Left renal pelvis (tissue), 4 donors: ENCODE data around the gene ZDHHC24. TPM values are rescaled to one million over a fixed set of nuclear protein-coding genes. Genes with fewer than 3 reads are reported as not detected.

ENCODE experiments used
- DNase-seq, 4 donors: peaks; one replicate each; pipeline ENCODE4 v3.0.0-alpha.2; 2013; ENCODE audit warnings: low read depth in 4 of 4, low spot score in 3 of 4
- polyA plus RNA-seq, 4 donors: library from polyadenylated mRNA; unstranded; fragments of 120-200 nt; gene quantifications; one replicate each; pipeline ENCODE4 v1.2.1, GENCODE V29; 2013; ENCODE audit not compliant: insufficient read length in 4 of 4

The ZDHHC24 gene
- polyA plus RNA-seq, 4 donors, result 5.9 to 9.8 (median 7.5) TPM

DNA sequence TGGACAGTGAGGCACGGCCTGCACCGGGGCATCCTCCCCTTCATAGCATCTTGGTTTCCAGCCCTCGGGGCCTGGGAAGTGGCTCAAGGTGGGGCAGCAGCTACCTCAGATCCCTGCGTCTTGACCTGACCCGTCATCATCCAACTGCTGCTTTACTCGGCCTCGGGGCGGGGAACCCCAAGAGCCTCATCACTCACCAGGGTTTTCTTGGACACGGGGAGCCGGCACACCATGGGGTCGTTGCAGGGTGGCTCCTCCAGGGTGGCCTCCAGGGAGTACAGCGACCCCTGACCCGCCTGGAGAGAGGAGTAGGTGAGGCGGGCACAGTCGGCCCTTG, 21.9 kb upstream of the ZDHHC24 start:
- no peak for DNase-seq

DNA sequence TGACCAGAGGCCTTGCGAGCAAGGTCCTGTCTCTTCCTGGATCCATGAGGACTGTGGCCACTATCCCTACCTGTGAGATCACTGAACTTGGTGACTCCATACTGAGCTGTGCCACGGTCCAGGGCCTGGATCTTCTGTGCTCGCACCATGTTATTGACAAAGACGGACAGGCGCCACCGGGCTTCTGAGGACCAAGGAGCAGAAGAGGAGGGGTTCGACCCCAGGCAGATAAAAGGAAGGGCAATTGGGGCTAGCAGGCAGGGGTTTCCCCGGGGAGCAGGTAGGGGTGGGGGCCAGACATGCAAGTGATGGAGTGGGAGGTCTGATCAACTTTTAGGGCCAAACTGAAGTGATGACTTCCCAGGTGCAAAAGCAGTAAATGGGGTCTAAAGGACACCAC, 20.4 kb upstream of the ZDHHC24 start:
- DNase-seq, result no peak

DNA sequence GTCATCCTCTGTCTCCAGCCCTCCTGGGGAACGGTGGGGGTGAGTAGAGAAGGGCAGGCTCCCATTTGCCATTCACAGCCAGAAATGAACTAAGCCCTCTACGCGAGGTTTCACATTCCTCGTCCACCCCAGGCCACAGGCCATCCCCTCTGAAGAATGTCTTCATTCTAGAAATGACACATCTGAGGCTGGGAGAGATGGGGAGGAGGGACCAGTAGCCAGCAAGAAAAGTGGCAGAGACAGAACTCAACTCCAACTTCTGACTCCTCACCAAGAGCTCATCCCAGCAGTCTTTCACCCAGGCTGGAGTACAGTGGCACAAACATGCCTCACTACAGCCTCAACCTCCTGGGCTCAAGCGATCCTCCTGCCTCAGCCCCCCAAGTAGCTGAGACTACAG, 19.1 kb upstream of the ZDHHC24 start:
- DNase-seq, result no peak

DNA sequence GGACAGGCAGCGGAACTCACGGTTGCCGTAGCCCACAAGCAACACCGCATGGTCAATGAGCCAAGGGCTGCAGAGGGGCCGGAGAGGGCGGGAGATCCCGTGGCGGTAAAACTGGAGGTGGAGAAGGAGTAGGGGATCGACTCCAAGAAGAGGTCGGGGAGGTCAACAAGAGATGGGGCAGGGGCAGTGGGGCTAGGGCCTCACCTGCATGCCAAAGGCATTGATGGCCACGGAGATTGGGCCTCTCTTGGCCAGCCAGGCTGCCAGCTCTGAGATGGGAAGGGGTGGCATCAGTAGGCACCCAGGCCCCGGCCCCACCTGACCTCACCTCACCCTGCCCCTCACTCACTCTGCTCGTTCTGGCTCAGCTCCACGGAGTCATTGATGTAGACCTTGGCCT, 18.7 kb upstream of the ZDHHC24 start:
- no peak for DNase-seq

DNA sequence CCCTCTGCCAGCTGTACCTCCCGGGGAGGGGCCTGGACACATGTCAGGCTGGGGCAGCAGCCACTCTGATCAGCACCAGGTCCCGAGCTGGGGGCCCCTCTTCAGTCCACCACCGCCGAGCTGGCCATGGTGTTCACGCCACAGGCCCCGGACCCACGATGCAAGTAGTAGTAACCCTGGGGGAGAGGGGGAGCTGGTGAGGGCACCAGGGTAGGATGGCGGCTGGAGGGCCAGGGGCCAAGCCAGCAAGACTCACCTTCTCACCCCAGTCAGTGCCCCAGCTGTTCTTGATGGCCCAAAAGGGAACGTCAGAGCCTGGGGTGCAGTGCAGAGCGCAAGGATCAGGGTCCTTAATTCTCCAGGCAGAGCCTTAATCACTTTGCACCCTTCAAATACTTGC, 18.0 kb upstream of the ZDHHC24 start:
- DNase-seq, result no peak

DNA sequence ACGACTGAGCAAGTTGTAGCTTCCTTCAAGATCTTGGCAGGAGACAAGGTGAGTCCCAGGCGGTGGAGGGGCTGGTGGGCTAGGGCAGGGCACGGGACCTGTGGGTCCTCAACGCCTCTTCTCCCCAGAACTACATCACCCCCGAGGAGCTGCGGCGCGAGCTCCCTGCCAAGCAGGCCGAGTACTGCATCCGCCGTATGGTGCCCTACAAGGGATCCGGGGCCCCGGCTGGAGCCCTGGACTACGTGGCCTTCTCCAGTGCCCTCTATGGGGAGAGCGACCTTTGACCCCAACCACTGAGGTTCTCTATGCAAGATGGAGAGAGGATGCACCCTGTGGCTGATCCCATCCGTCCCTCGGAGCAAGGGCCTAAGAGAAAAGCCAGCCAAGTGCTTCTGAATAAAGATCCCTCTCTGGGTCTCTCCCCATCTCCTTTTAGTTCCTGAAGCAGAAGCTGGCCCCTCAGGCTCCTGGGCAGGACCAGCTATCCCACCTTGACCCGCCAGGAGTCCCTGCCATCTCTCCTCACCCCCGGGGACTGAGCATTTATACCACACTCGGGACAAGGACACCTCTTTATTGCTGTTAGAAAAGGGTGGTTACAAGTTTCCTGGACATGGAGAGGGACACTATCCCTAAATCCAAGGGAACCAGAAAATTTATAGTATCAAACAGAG, 17.2 kb upstream of the ZDHHC24 start:
- no peak for DNase-seq

DNA sequence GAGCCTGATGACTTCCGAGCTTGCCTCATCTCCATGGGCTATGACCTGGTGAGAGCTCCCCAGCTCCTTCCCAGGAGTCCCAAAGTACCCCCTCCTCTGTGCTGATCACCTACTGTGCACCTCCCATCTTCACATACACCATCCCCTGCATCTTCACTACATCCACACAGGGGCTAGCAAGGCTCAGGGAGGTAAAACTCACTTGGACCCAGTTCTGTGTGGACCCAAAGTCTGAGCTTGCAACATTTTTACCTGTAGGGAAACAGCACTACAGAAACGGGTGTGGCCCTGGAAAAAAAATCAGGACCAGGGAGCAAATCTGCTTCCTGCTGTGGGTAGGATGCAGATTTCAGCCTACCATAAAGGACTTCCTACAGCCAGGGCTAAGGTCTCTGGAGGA, 16.4 kb upstream of the ZDHHC24 start:
- DNase-seq, result no peak

DNA sequence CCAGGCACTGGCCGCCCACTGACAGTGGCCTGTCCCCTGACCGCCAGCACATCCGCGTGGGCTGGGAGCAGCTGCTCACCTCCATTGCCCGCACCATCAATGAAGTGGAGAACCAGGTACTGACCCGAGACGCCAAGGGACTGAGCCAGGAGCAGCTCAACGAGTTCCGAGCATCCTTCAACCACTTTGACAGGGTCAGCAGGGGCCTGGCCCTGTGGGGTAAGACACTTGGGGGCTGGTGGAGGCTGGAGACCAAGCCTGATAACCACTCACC, 16.1 kb upstream of the ZDHHC24 start:
- no peak for DNase-seq

DNA sequence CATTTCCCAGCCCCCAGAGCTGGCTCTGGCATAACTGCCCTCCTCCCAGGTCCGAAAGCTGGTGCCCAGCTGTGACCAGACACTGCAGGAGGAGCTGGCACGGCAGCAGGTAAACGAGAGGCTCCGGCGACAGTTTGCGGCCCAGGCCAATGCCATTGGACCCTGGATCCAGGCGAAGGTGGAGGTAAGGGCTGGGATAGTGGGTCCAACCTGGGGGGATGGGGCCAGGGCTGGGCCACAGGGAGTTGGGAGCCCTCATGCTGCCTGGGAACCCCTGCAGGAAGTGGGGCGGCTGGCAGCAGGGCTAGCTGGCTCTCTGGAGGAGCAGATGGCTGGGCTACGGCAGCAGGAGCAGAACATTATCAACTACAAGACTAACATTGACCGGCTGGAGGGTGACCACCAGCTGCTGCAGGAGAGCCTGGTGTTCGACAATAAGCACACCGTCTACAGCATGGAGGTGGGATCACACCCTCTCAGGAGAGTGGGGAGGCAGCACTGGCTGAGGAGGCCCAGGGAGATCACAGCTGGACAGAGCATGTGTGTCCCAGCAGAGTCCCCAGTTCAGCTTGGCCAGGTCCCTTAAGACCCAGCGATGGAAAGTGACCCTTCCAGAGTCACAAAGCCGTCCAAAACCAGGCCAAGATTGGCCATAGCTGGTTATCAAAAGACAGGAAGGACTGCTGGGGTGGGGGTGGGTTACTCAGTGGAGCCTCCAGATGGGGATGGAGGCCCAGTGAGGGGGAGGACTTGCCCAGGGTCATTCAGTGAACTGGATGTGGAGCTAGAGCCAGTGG, 15.5 kb upstream of the ZDHHC24 start:
- DNase-seq, result no peak

DNA sequence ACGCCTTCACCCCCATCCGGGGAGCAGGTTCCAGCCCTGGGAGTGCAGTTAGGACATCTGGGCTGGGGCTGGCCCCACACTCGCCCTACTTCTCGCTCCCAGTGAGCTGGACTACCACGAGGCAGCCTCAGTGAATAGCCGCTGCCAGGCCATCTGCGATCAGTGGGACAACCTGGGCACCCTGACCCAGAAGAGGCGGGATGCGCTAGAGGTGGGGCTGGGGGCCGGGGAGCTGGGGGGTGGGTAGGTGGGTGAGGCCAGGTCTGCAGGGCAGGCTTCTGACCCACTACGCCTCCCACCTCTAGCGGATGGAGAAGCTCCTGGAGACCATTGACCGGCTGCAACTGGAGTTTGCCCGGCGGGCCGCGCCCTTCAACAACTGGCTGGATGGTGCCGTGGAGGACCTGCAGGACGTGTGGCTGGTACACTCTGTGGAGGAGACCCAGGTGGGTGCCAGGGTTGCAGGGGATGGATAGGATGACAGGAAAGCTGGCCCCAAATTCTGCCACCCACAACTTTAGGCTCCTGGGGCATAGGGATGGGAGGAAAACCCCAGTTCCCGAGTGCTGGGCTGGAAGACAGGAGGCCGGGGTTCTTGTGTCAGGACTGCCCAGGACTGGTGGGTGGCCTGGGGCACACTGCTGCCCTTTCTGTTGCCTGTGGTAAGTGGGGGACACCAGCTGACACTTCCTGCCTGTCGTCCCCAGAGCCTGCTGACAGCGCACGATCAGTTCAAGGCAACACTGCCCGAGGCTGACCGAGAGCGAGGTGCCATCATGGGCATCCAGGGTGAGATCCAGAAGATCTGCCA, 14.2 kb upstream of the ZDHHC24 start:
- DNase-seq, result no peak

DNA sequence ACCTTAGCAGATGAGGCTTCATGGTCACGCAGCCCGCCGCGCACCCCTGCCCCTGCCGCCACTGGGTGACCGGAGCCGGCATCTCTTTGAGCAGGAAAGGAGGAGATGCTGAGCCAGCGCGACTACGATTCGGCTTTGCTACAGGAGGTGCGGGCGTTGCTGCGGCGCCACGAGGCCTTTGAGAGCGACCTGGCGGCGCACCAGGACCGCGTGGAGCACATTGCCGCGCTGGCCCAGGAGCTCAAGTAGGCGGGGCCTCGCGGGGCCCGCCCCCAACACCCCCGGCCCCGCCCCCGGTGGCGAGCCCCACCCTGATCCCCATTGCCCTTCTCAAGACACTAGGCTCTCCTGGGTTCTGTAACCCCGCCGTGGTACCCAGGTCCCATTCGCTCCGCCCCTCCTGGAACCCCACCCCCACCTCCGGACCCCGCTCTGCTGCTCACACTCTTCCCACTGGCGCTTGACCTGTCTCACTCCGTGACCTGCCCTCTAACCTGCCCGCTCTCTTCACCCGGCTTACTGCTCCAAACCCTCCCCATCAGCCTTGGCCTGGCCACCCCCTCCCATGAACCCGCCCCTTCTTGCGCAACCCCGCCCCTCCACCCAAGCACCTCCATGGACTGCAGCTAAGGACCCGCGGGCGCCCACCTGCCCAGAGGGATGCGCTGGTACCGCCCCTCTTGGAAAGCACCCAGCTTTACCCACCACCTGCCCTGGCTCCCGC, 13.5 kb upstream of the ZDHHC24 start:
- no peak for DNase-seq

DNA sequence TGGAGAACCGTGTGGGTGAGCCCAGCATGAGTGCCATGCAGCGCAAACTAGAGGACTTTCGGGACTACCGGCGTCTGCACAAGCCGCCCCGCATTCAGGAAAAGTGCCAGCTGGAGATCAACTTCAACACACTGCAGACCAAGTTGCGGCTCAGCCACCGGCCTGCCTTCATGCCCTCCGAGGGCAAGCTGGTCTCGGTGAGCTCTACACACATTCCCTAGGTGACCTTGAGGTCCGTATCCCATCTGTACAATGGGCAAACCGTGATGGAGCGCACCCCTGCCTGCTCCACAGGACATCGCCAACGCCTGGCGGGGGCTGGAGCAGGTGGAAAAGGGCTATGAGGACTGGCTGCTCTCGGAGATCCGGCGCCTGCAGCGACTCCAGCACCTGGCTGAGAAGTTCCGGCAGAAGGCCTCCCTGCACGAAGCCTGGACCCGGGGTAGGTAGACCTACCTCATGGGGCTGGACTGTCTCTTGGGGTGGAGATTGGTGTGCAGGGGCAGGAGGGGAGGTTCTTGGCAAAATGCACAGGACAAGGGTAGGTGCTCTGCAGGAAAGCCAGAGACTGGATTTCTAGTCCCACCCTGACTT, 12.0 kb upstream of the ZDHHC24 start:
- no peak for DNase-seq

DNA sequence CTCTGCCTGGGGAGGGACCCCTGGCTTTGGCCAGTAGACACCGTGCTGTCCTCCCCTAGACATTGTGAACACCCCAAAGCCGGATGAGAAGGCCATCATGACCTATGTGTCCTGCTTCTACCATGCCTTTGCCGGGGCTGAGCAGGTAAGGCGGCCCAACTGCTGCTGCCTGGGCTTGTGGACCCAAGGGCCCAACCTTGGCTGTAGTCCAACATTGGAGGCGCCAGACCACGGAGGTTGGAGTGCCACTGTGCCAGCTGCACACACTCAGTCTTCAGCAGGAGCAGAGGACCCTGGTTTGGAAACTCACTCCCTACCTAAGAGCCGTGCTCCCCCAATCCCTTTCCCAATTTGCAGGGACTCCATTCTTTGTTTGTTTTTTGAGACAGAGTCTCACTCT, 10.2 kb upstream of the ZDHHC24 start:
- DNase-seq, result no peak

DNA sequence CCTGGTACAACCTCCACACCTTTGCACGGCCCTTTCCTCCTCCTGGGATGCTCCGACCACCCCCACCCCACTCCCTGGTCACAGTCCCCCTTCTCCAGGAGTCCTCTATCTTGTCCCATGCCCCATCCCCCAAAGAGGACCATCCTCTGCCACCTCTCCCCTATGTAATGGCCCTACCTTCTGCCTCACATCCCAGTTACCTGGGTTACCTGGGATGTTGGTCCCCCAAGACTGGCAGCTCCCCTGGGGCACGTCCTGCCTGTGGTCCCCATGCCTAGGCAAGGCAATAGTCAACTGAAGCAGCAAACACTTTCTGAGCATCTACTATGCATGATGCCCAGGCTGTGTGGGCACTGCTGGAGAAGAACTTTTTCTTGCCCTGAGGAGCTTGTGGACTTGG, 9.6 kb upstream of the ZDHHC24 start:
- DNase-seq, result no peak

DNA sequence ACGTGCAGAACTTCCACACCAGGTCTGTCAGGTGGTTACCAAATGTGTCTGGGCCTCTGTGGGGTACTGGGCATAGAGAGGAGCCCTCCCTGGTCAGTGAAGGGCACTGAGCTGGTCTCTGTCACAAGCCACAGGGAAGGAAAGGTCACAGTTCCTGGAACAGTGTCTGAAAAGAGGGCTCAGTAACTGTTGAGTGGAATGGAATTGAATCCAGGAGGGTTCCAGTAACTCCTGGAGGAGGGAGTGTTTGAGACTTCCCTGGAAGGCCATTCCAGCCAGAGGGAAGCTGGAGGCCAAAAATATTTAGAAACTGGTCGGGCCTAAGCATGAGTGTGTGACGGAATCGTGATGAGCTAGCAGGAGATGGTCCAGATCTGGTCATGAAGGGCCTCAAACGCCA, 8.8 kb upstream of the ZDHHC24 start:
- no peak for DNase-seq

DNA sequence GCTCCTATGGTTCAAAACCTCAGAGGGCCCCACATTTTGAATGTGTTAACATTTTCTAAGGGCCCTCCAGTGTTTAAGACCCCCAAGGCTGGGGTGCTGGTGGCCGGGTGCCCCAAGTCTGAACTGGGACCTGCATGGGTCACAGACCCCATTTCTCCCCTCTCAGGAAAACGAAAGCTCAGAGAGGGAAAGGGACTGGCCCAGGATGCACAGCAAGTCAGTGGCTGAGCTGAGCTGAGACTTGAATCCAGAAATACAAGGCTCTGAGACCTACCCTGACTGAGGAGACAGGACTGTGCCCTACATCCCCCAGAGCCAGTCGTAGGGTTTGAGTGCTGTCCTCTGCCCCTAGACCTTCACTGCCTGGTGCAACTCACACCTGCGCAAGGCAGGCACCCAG, 5.0 kb upstream of the ZDHHC24 start:
- no peak for DNase-seq

DNA sequence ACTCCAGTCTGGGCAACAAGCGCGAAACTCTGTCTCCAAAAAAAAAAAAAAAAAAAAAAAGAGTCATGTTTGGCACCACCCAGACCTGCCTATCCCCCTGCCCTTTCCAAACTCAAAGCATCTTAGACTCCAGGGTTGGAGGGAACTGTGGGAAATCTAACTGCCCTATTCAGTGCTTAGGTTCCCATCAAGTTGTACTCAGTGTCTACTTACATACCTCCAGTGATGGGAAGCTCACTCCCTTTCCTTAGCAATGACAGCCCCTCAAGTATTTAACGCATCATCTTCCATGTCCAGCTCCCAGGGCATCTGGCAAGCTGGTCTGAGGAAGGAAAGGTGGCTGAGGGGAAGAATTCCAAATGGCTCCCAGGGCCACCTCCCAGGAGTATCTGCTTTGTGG, 3.8 kb upstream of the ZDHHC24 start:
- DNase-seq, result no peak

DNA sequence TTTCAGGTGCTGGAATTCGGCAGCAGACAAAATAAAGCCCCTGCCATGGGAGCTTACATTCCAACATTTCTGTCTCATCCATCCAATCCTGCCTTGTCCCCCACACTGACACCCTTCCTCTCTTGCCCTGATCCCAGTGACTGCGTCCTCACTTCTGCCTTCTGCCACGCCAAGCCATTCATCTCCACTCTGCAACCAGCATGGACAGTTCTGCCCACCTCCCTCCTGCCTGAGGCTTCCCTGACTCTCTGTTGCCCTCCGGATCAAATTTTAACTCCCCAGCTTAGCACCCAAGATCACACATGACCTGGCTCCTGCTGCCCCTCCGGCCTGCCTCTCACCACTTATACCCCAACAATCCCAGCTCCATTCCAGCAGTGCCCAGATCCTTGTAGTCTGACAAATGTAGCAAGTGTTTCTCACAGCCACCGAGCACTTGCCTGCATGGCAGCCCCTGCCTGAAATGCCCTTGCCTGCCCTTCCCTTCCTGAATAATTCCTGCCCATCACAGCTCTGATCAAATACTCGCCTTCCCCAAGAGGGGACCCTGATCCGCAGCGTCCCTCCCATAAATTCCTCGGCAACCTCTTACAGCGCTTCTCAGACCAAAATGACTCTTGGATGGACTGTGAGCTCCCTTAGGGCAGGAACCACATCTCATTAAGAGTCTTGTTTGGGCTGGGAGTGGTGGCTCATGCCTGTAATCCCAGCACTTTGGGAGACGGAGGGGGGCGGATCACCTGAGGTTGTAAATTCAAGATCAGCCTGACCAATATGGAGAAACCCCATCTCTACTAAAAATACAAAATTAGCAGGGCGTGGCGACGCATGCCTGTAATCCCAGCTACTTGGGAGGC, 3.2 kb upstream of the ZDHHC24 start:
- no peak for DNase-seq

DNA sequence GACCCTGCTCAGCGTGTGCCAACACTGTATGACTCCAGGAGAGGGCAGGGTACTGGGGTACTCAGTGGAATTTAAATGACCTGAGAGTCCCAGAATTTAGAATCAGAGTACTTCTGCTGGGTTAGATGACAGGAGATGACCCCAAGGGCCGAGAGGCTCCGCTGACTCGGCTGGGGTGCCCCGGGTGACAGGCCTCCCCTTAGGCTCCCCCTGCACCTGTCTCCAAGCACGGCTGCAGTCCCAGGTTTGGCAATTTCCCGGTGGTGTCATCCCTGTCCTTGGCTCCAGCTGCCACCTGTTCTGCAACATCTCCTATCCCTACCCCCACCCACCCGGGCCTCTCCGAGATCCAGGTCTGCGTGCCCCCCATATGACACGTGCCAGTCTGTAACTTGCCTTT, 2.2 kb upstream of the ZDHHC24 start:
- no peak for DNase-seq

DNA sequence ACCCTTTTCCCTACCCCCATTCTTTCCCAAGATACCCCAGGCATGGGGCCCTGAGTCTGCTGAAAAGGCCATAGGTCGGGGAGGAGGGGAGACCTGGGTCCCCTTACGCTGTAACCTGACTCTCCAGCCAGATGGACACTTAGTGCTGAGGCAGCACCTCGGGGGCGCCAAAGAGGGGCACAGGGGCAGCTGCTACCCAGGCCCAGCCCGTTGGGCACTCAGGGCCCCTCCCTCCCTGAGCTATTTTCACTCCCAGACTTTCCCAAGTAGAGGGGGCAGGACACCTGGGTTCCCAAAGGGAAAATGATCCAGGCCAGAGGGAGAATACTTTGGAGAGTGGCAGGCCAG, 1.8 kb upstream of the ZDHHC24 start:
- DNase-seq, result no peak
